Measurements from ENCODE around the gene XDH. TPM values are rescaled to one million over a fixed set of nuclear protein-coding genes. Genes with fewer than 3 reads are reported as not detected.
A peak's percentile ranks its signal among the peaks of the same experiment; 100 is the strongest.

The XDH gene
- total RNA-seq, 2 experiments from 2014 or later: not detected

DNA sequence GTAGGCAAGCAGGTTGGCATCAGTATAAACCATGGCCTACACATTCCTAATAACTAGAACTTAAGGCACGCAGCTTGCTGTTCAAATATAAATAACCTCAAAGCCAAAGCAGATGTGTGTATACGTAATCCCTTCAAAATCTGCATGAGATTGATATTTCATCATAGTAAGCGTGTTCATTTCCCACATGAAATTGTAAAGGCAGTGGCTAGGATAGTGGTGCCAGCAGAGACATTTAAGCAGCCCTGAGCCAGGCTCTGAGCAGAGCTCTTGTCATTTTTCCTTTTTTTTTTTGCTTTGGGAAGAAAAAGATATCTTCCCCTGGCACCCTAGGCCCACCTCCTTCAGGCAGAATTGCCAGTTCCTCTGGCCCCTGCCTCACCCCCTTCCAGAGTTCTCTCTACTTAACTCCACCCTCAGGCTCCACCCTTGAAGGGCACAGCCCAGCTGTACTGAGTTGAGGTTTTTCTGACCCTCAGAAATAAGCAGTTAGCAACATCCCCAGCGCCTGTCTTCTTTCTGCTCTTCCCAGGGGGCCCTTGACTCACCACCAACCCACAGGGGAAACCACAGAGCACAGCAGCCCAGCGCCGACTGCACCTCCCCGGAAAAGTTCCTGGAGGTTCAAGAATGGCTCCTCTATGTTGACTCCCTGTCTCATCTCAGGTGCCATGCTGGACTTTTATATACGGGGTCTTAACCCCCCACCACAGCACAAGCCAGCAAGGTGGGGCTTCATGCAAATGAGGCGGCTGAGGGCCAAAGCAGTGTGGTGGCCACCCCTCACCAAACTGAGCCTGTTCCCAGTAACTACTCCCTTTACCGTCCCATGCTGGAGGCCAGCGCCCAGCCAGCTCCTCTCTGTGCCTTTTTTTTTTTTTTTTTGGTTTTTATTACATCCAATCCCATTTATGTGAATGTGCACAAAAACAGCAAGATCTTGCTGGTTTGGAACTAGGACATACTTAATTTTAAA lies 95.9 kb downstream of the XDH start:
- Mint-ChIP-seq H3K27me3 (no peaks in the 10 kb centered on the region), H3K4me1 (ENCODE audit: low read depth) (peaks cover 48% of the 10 kb centered on the region), H3K4me3 (no peak overlapping the region), H3K27ac (no peak overlapping the region), H3K36me3 (no peaks in the 10 kb centered on the region), H3K9me3 (no peaks in the 10 kb centered on the region)
- POLR2A ChIA-PET: no interaction called here
- peak; percentile 68 for DNase-seq
- intact Hi-C loops (cut with micrococcal nuclease): no loop called here
- CTCF ChIA-PET: interaction anchor here (1.0 kb wide), 1 partner anchor 205 kb away, joined by 3 read pairs; no protein-coding TSS in a partner anchor

DNA sequence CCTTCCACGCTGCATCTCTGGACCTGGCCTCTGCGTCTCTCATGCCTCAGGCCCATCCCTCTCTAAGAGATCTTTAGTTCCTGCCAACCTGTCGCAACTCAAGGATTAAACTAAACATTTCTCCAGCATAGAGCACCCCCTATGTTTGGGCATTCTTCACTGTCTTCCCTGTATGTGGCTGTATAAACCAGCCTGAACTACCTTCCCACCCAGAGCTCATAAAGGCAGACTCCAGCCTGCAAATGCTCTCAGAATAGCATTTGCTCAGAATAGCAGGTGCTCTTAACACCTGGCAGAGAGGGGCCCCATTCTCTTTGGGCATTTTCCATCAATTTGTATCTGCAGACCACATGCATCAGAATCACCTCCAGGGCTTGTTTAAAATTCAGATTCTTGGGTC lies 97.1 kb downstream of the XDH start:
- Mint-ChIP-seq H3K4me1 (ENCODE audit: low read depth) (peaks cover 35% of the 10 kb centered on the region), H3K27ac (no peak overlapping the region), H3K4me3 (no peak overlapping the region), H3K9me3 (no peaks in the 10 kb centered on the region), H3K27me3 (no peaks in the 10 kb centered on the region), H3K36me3 (no peaks in the 10 kb centered on the region)
- intact Hi-C loops (cut with micrococcal nuclease): no loop called here
- POLR2A ChIA-PET: no interaction called here
- DNase-seq: no peak
- CTCF ChIA-PET: interaction anchor here (1.0 kb wide), 1 partner anchor 206 kb away, joined by 3 read pairs; no protein-coding TSS in a partner anchor

DNA sequence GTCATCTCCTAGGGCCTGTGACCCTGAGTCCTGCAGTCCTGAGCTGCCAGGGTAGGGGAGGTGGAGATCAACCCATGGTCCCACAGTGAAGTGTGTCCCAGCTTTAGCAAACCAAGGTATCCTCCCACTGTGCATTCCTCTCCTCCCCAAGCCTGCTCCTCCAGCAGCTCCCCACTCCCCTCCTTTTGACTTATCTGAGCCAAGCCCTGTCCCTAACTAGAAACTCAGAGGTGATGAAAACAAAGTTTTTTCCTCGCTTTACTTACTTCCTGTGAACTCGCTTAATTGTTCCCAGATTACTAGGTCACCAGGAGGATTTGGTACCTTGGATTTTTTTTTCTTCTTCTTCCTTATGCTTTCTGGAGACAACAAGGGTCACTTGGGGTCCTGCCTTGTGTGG lies 99.8 kb downstream of the XDH start:
- Mint-ChIP-seq H3K9me3 (peaks cover 8% of the 10 kb centered on the region), H3K27me3 (peaks cover 10% of the 10 kb centered on the region), H3K4me3 (no peak overlapping the region), H3K4me1 (ENCODE audit: low read depth) (peaks cover 28% of the 10 kb centered on the region), H3K27ac (no peak overlapping the region), H3K36me3 (no peaks in the 10 kb centered on the region)
- POLR2A ChIA-PET: no interaction called here
- no peak for DNase-seq
- CTCF ChIA-PET: no interaction called here
- intact Hi-C loops (cut with micrococcal nuclease): no loop called here

DNA sequence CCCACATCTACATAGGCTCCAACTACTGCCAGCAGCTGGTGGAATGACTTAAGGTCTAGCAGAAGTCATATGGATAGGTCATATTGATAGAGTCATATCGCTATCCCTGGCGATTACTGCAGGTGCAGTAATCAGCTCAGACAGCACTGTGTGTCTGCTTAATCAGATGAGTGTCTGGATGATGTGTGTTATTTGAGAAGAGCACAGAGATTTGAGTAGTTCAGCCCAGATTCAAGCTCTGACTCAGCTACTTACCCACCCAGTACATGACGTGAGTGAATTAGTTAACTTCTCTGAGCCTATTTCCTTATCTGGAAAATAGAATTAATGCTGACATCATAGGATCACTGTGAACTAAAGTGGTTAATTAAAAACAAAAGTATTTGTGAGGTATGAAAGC lies 101.6 kb downstream of the XDH start:
- Mint-ChIP-seq H3K4me3 (no peak overlapping the region), H3K27me3 (peaks cover 12% of the 10 kb centered on the region), H3K9me3 (peaks cover 11% of the 10 kb centered on the region), H3K4me1 (ENCODE audit: low read depth) (peaks cover 11% of the 10 kb centered on the region), H3K27ac (no peak overlapping the region), H3K36me3 (no peaks in the 10 kb centered on the region)
- POLR2A ChIA-PET: no interaction called here
- intact Hi-C loops (cut with micrococcal nuclease): no loop called here
- no peak for DNase-seq
- CTCF ChIA-PET: no interaction called here

DNA sequence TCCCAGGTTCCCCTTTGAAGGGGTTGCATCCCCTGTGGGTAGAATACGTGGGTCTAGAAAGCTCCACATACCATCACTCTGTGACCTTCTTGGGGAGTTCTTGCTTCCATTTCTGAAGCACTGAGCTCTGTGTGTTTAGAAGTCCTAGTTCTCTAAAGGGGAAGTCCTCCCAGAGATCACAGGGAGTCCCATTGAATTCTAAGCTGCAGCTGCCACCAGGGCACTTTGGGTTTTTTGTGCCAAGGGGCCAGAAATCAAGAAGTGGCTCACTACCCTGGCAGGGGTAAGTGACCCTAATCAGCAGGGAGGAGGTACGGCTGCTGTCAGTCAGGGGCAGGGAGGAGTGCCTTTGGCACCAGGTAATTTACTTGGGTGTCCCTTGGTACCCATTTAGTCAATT lies 109.7 kb downstream of the XDH start:
- DNase-seq: no peak
- Mint-ChIP-seq H3K9me3 (peaks cover 4% of the 10 kb centered on the region), H3K4me3 (no peak overlapping the region), H3K27me3 (peaks cover 2% of the 10 kb centered on the region), H3K36me3 (no peaks in the 10 kb centered on the region), H3K27ac (no peak overlapping the region), H3K4me1 (ENCODE audit: low read depth) (no peaks in the 10 kb centered on the region)
- CTCF ChIA-PET: no interaction called here
- POLR2A ChIA-PET: no interaction called here
- intact Hi-C loops (cut with micrococcal nuclease): no loop called here

DNA sequence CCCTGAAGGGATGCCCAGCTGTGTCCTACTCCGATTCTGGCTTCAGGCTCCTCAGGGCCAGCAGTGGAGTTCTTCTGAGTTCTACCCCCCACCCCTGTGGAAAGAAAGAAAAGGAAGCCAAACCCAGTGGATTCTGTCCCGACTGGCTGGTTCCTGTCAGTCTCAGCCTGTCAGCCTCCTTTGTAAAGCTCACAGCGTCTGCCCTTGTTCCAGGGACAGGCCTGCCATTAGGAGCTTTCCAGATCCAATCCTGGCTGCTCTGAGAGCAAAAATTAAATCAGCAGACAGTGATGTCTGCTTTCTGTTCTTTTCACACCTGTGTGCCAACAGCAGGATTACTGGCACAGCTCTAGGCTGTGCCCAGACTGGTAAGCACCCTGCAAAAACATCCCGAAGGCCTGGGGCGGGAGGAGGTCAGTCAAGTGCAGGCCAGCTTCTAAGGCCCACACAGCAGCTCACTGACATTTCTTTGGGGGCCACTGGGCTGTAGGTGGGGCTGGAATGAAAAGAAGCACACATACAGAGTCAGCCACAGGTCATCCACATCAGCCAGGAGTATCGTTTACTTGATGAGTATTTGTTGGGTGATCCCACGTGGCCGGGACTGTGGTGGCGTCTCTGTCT lies 111.5 kb downstream of the XDH start:
- no peak for DNase-seq
- Mint-ChIP-seq H3K27me3 (peaks cover 4% of the 10 kb centered on the region), H3K4me1 (ENCODE audit: low read depth) (no peaks in the 10 kb centered on the region), H3K36me3 (no peaks in the 10 kb centered on the region), H3K9me3 (no peaks in the 10 kb centered on the region), H3K4me3 (no peak overlapping the region), H3K27ac (no peak overlapping the region)
- POLR2A ChIA-PET: no interaction called here
- CTCF ChIA-PET: interaction anchor here (1.2 kb wide), 1 partner anchor 30 kb away, joined by 3 read pairs; no protein-coding TSS in a partner anchor
- intact Hi-C loops (cut with micrococcal nuclease): no loop called here

DNA sequence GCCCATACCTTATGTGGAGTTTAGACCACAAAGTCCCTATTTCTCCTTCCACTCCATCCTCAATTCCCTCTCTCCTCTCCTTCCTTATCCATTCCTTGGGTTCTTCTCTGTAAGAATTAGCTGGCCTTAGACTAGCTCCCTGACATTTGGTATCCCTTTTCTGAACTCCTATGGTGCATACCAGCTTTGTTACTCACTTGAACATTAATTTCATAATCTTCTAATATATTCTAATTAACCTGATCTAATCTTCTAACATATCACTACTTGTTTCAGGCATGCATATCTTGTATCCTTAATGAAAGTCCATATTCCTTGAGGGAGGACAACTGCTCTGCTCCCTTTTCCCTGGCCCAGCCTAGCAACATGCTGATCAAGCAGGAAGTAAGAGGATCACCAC lies 114.2 kb downstream of the XDH start:
- no peak overlapping the region for H3K4me3 Mint-ChIP-seq
- H3K9me3 Mint-ChIP-seq: no peaks in the 10 kb centered on the region
- DNase-seq: no peak
- intact Hi-C loops (cut with micrococcal nuclease): no loop called here
- peaks cover 3% of the 10 kb centered on the region for H3K4me1 Mint-ChIP-seq (ENCODE audit: low read depth)
- POLR2A ChIA-PET: no interaction called here
- CTCF ChIA-PET: interaction anchor here (1.0 to 1.2 kb wide), 2 partner anchors 33 to 130 kb away, joined by 3 read pairs; no protein-coding TSS in a partner anchor
- H3K36me3 Mint-ChIP-seq: no peaks in the 10 kb centered on the region
- no peak overlapping the region for H3K27ac Mint-ChIP-seq
- H3K27me3 Mint-ChIP-seq: peaks cover 4% of the 10 kb centered on the region

DNA sequence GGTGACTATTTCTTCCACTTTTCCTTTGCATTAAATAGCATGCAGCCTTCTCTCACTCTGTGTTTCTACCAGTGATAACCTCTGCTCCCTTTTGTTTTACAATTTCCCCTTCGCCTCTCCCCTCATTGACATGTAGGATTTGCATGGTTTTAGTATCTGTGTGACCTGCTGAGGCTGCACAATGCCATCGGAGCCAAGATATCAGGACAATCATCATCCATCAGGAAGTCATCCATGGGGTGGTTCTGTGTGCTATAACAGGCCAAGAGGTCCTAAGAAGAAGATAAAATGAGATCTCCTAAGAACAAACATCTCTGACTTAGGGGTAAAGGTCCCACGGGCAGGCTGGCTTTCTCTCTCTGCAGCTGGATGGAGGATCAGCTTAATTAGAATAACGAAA lies 115.0 kb downstream of the XDH start:
- no peak overlapping the region for H3K27ac Mint-ChIP-seq
- CTCF ChIA-PET: interaction anchor here (1.0 kb wide), 1 partner anchor 34 kb away, joined by 3 read pairs; no protein-coding TSS in a partner anchor

DNA sequence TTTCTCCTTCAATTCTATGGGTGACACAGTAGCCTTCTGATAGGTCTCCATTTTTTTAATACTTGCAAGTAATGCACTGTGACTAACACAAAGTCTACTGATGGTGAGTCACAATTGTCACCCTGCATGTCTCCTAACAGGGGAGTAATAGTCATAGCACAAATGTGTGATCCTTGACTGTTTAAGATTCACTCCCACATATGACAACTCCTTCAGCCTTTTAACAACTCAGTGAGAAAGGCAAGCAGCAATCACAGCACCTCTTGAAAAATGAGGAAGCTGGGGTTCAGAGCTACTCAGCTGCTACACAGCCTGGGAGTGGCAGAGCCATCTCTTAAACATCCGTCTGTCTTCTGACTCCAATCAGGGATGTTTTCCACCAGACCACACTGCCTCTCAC lies 116.8 kb downstream of the XDH start:
- Mint-ChIP-seq H3K27ac (no peak overlapping the region), H3K4me3 (no peak overlapping the region), H3K9me3 (no peaks in the 10 kb centered on the region), H3K27me3 (peaks cover 5% of the 10 kb centered on the region), H3K36me3 (no peaks in the 10 kb centered on the region), H3K4me1 (ENCODE audit: low read depth) (peaks cover 6% of the 10 kb centered on the region)
- peak; percentile 24 for DNase-seq
- POLR2A ChIA-PET: no interaction called here
- CTCF ChIA-PET: interaction anchor here (1.5 kb wide), 1 partner anchor 35 kb away, joined by 3 read pairs; no protein-coding TSS in a partner anchor
- intact Hi-C loops (cut with micrococcal nuclease): loop anchor here (2.0 kb wide), 1 partner anchor 27 kb away; no protein-coding TSS in a partner anchor

More for the DNA sequence above, 115.0 kb downstream of the XDH start:
- H3K36me3 Mint-ChIP-seq: no peaks in the 10 kb centered on the region
- H3K9me3 Mint-ChIP-seq: no peaks in the 10 kb centered on the region
- H3K4me1 Mint-ChIP-seq (ENCODE audit: low read depth): peaks cover 3% of the 10 kb centered on the region
- intact Hi-C loops (cut with micrococcal nuclease): no loop called here
- no peak overlapping the region for H3K4me3 Mint-ChIP-seq
- DNase-seq: no peak
- peaks cover 5% of the 10 kb centered on the region for H3K27me3 Mint-ChIP-seq
- POLR2A ChIA-PET: no interaction called here

DNA sequence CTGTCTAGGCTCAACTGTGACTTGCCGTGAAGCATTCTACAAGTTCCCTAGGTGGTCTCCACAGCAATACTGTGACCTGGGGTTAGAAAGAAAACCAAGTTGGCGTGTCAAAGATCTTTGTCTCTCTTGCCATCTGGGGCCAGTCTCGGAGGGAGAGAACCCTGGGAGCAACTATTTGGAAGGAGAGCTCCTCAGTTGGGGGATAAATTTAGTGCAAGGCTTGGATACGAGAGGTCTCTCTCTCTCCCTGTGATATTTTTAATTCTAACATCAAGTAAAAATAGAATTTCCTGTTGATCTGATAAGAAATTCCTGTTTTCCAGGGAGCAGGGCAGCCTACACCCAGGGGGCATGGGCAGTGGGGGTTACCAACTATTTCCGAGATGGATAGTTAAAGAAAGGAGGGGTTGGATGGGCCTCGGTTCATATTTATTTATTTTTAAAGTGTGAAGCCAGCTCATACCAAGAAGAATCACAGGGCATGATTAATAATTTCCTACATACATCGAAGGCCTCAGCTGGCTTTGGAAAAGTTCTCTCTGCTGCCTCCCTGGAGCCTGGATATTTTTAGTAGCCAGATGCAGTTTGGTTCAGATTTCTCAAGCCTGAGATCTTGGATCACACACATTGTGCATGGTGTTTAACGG lies 117.8 kb downstream of the XDH start:
- H3K4me1 Mint-ChIP-seq (ENCODE audit: low read depth): peaks cover 6% of the 10 kb centered on the region
- ChIA-PET CTCF (interaction anchor here (1.0 to 1.8 kb wide), 3 partner anchors 36 to 585 kb away, joined by 3 to 4 read pairs (median 3); no protein-coding TSS in a partner anchor), POLR2A (interaction anchor here (0.9 to 1.1 kb wide), 2 partner anchors 28 to 575 kb away, joined by 3 read pairs; no protein-coding TSS in a partner anchor)
- no peak overlapping the region for H3K27ac Mint-ChIP-seq
- peaks cover 5% of the 10 kb centered on the region for H3K27me3 Mint-ChIP-seq
- no peak for DNase-seq
- intact Hi-C loops (cut with micrococcal nuclease): loop anchor here (2.0 kb wide), 1 partner anchor 28 kb away; no protein-coding TSS in a partner anchor
- no peaks in the 10 kb centered on the region for H3K36me3 Mint-ChIP-seq
- H3K9me3 Mint-ChIP-seq: no peaks in the 10 kb centered on the region
- no peak overlapping the region for H3K4me3 Mint-ChIP-seq

DNA sequence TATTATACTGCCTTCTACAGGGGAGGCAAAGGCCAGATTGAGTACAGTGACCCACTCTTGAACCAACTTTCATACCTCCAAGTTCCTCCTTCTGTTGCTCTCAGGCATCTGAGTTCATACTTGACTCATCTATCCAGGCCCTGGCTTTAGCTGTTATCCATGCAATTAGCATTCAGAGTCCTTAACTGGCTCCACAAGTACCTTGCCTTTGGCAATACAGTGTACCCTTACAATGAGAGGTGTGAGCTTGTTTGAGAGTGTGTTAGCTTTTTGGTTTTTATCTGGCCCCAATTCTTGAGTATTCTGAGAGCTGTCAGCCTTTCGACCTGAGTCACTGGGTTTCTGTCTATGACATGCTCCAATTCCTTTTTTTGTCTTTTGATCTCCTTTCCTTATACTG lies 120.3 kb downstream of the XDH start:
- Mint-ChIP-seq H3K9me3 (no peaks in the 10 kb centered on the region), H3K36me3 (no peaks in the 10 kb centered on the region), H3K27me3 (peaks cover 1% of the 10 kb centered on the region), H3K4me3 (no peak overlapping the region), H3K4me1 (ENCODE audit: low read depth) (peaks cover 6% of the 10 kb centered on the region), H3K27ac (no peak overlapping the region)
- intact Hi-C loops (cut with micrococcal nuclease): no loop called here
- CTCF ChIA-PET: no interaction called here
- no peak for DNase-seq
- POLR2A ChIA-PET: no interaction called here

DNA sequence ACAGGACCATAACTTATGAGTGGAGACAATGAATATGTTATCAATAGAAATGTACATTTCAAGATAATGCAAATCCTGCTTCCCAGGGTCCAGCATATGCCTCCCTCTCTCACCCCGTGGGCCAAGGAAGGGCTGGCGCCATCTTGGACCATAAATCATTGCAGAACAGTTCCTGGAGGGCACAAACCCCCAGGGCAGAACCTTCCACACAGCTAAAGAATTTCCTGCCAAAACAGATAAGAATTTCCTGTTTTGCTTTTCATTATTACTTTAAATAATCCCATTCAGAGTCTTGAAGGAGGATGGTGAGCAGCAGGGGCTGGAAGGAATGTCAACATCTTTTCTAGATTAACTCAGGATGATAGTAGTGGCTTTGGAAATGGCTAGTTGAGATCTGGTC lies 126.9 kb downstream of the XDH start:
- no peak for DNase-seq
- no peak overlapping the region for H3K4me3 Mint-ChIP-seq
- H3K36me3 Mint-ChIP-seq: no peaks in the 10 kb centered on the region

More for the DNA sequence above, 126.9 kb downstream of the XDH start:
- Mint-ChIP-seq H3K9me3 (no peaks in the 10 kb centered on the region), H3K27me3 (no peaks in the 10 kb centered on the region), H3K27ac (no peak overlapping the region), H3K4me1 (ENCODE audit: low read depth) (peaks cover 9% of the 10 kb centered on the region)
- ChIA-PET POLR2A (no interaction called here), CTCF (no interaction called here)
- intact Hi-C loops (cut with micrococcal nuclease): no loop called here
